SU-DHL-6 (cell line): ENCODE data around the gene MAP6D1.

Experiments
- H2AFZ ChIP-seq: fragments of 200-600 bp; sonication (generic); 2 replicates; pipeline ENCODE4 v1.6.1; 2014; ENCODE audit warnings: low read depth, mild to moderate bottlenecking, moderate library complexity, mixed read lengths, antibody characterized with exemption, low read length; ENCODE audit not compliant: severe bottlenecking
- H3F3A ChIP-seq: fragments of 200-600 bp; shearing (Covaris generic); 2 replicates; pipeline ENCODE4 v1.6.0; 2016; ENCODE audit warnings: antibody characterized with exemption, mild to moderate bottlenecking; ENCODE audit not compliant: insufficient read depth
- H3K27ac ChIP-seq: fragments of 200-600 bp; sonication (generic); 2 replicates; pipeline ENCODE4 v1.5.1; 2016; ENCODE audit warnings: low read depth, mild to moderate bottlenecking, low read length, moderate library complexity, mixed read lengths
- H3K27me3 ChIP-seq: fragments of 200-600 bp; sonication (generic), shearing (Covaris generic); 2 replicates; pipeline ENCODE4 v1.6.0; 2014; ENCODE audit warnings: mild to moderate bottlenecking, low read length
- H3K36me3 ChIP-seq: fragments of 200-600 bp; sonication (generic); 2 replicates; pipeline ENCODE4 v1.6.1; 2014; ENCODE audit warnings: mild to moderate bottlenecking, low read length, mixed read lengths
- H3K4me2 ChIP-seq: fragments of 300-600, 200-600 bp; shearing (Covaris generic), sonication (generic); 2 replicates; pipeline ENCODE4 v1.6.0; 2014; ENCODE audit warnings: low read length, low read depth, mild to moderate bottlenecking; ENCODE audit not compliant: poor library complexity, severe bottlenecking
- H3K4me3 ChIP-seq: fragments of 200-600 bp; sonication (generic); 2 replicates; pipeline ENCODE4 v1.5.1; 2014; ENCODE audit warnings: antibody characterized with exemption, low read length, mild to moderate bottlenecking, mixed read lengths; ENCODE audit not compliant: insufficient read depth, poor library complexity, severe bottlenecking
- H3K79me2 ChIP-seq: fragments of 200-600 bp; sonication (generic); 2 replicates; pipeline ENCODE4 v1.6.1; 2014; ENCODE audit warnings: mild to moderate bottlenecking, low read length, moderate library complexity; ENCODE audit not compliant: insufficient read depth
- H3K9ac ChIP-seq: fragments of 200-600 bp; sonication (generic); 2 replicates; pipeline ENCODE4 v1.7.0; 2014; ENCODE audit warnings: mild to moderate bottlenecking, low read length
- H3K9me2 ChIP-seq: fragments of 200-600 bp; sonication (generic); replicated peaks from 2 replicates; pipeline ENCODE4 v1.6.1; 2014; ENCODE audit warnings: low read length; ENCODE audit not compliant: insufficient read depth
- H3K9me3 ChIP-seq: fragments of 200-600 bp; sonication (generic); 2 replicates; pipeline ENCODE4 v1.6.1; 2014; ENCODE audit warnings: low read length, mixed read lengths; ENCODE audit not compliant: insufficient read depth
- H4K20me1 ChIP-seq: fragments of 200-600 bp; sonication (generic); 2 replicates; pipeline ENCODE4 v1.6.1; 2014; ENCODE audit warnings: low read depth, mild to moderate bottlenecking, antibody characterized with exemption, low read length, moderate library complexity, mixed read lengths
- CTCF ChIP-seq: fragments of 200-600 bp; sonication (generic); IDR thresholded peaks from one replicate; pipeline ENCODE4 v1.5.1; 2017; ENCODE audit warnings: antibody characterized with exemption, mild to moderate bottlenecking, low read length, moderate library complexity; ENCODE audit not compliant: insufficient read depth, poor library complexity, severe bottlenecking
- EZH2phosphoT487 ChIP-seq: fragments of 200-600 bp; sonication (generic), shearing (Covaris generic); conservative IDR thresholded peaks from 2 replicates; pipeline ENCODE4 v1.6.1; 2018; ENCODE audit warnings: mild to moderate bottlenecking, antibody characterized with exemption, low read length, moderate library complexity, mixed read lengths

The MAP6D1 gene

GRCh38 chr3:183826448-183827250, 1.3 kb upstream of the MAP6D1 start:
- Histone ChIP-seq H3K9me2 (no peaks in the 10 kb centered on the region), H3K4me3 (no peak overlapping the region), H3F3A (peaks cover 10% of the 10 kb centered on the region), H3K9me3 (no peaks in the 10 kb centered on the region), H3K27ac (no peak overlapping the region), H3K36me3 (no peaks in the 10 kb centered on the region), H3K79me2 (no peaks in the 10 kb centered on the region), H2AFZ (no peak overlapping the region), H4K20me1 (no peaks in the 10 kb centered on the region), H3K27me3 (no peaks in the 10 kb centered on the region), H3K4me2 (no peak overlapping the region), H3K9ac (no peak overlapping the region)
- no peak for TF ChIP-seq EZH2phosphoT487
- TF ChIP-seq CTCF = no peak

DNA sequence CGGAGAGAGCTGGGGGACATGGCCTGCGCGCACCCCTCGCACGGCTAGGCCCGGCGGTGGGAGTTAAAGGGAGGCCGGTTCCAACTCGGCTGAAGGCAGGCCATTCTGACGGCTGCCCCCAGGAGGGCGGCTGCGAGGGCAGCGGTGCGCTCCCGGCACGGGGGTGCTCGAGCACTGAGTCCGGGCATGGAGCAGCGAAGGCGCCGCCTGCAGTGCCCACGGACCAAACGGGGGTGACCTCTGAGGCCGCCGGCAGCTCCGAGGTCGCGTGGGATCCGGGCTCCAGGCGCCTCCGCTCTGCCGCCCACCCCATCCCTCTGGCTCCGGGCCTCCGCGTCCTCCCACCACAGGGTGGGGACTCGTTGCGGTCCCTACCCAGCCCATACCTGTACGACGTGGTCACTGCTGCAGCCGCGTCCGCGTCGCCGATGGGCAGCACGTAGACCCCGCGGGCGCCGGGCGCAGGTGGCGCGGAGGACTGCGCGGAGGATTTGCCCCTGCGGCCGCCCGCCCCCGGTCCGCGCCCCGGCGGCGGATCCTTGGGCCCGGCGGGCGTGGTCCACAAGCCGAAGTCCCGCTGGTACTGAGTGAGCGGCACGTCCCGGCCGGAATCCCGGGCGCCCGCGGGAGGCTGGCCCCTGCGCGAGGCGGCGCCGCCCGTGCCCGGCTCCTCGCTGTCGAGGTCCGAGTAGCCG, 469 bp downstream of the MAP6D1 start:
- Histone ChIP-seq H3K9me2 (no peaks in the 10 kb centered on the region), H3K4me2 (peak overlapping the region; percentile 67), H3K27me3 (no peaks in the 10 kb centered on the region), H3K9me3 (no peaks in the 10 kb centered on the region), H3K36me3 (no peaks in the 10 kb centered on the region), H3K9ac (peak overlapping the region; percentile 63), H3K27ac (no peak overlapping the region), H3K79me2 (no peaks in the 10 kb centered on the region), H4K20me1 (no peaks in the 10 kb centered on the region), H2AFZ (peak overlapping the region; percentile 84), H3K4me3 (peak overlapping the region; percentile 59), H3F3A (peaks cover 10% of the 10 kb centered on the region)
- TF ChIP-seq CTCF = no peak
- no peak for TF ChIP-seq EZH2phosphoT487

GRCh38 chr3:183823963-183824362, 1.4 kb downstream of the MAP6D1 start:
- H3K4me2 ChIP-seq = peak overlapping the region; percentile 67
- no peaks in the 10 kb centered on the region for H4K20me1 ChIP-seq
- H3K9me2 ChIP-seq = no peaks in the 10 kb centered on the region
- H3K9ac ChIP-seq = no peak overlapping the region
- no peaks in the 10 kb centered on the region for H3K9me3 ChIP-seq
- H3K27ac ChIP-seq = no peak overlapping the region
- no peak for TF ChIP-seq EZH2phosphoT487
- no peak for TF ChIP-seq CTCF
- no peaks in the 10 kb centered on the region for H3K36me3 ChIP-seq
- H2AFZ ChIP-seq = no peak overlapping the region
- H3F3A ChIP-seq = peaks cover 10% of the 10 kb centered on the region
- no peaks in the 10 kb centered on the region for H3K27me3 ChIP-seq
- no peaks in the 10 kb centered on the region for H3K79me2 ChIP-seq
- H3K4me3 ChIP-seq = no peak overlapping the region
